Caco-2 (cell line): ENCODE measurements around the gene CTAGE1. TPM values are rescaled to one million over a fixed set of nuclear protein-coding genes. Genes with fewer than 3 reads are reported as not detected.

Source experiments
- BruUV-seq: library from RNA; stranded (reverse); fragments of 400-500 nt; replicated peaks from 2 replicates; lab custom pipeline; 2021; lab: Mats Ljungman, UMichigan
- CTCF ChIA-PET: fragments of 300-600 bp; sonication (Branson Sonifier 250); formaldehyde crosslinking; loops from one replicate; lab custom pipeline; 2022; ENCODE audit warnings: antibody characterized with exemption; lab: Charles Lee
- POLR2A ChIA-PET: fragments of 300-600 bp; sonication (Branson Sonifier 250); formaldehyde crosslinking; loops from one replicate; lab custom pipeline; 2022; ENCODE audit warnings: antibody characterized with exemption; lab: Charles Lee
- DNase-seq, 2 experiments: peaks; one replicate each; pipeline versions ENCODE4 v3.0.0 to v3.0.0-alpha.2; 2020 to 2022
- H3K27me3 ChIP-seq: replicated peaks from 2 replicates; pipeline ENCODE4 v1.6.0; 2011; ENCODE audit warnings: low read length; ENCODE audit not compliant: control insufficient read depth, insufficient read depth
- H3K36me3 ChIP-seq: 2 replicates; pipeline ENCODE4 v1.5.1; 2011; ENCODE audit warnings: low read length; ENCODE audit not compliant: control insufficient read depth, insufficient read depth
- H3K4me1 ChIP-seq: fragments of 250-450 bp; sonication (Bioruptor Pico); 2 replicates; pipeline ENCODE4 v1.5.1; 2020; ENCODE audit warnings: mild to moderate bottlenecking
- H3K4me3 ChIP-seq: 2 replicates; pipeline ENCODE4 v1.5.1; 2011; ENCODE audit warnings: low read depth, mild to moderate bottlenecking, control low read depth, low read length
- H3K9me3 ChIP-seq: fragments of 250-450 bp; sonication (Bioruptor Pico); 2 replicates; pipeline ENCODE4 v1.5.1; 2020; ENCODE audit warnings: mild to moderate bottlenecking, moderate library complexity
- H3K27ac Mint-ChIP-seq: one replicate; pipeline ENCODE4 v1.8.0; 2022; ENCODE audit warnings: mixed read lengths; ENCODE audit not compliant: unreplicated experiment
- H3K27me3 Mint-ChIP-seq: one replicate; pipeline ENCODE4 v1.8.0; 2022; ENCODE audit warnings: mixed read lengths; ENCODE audit not compliant: insufficient read depth, unreplicated experiment
- H3K36me3 Mint-ChIP-seq: one replicate; pipeline ENCODE4 v1.8.0; 2022; ENCODE audit warnings: mild to moderate bottlenecking, mixed read lengths; ENCODE audit not compliant: insufficient read depth, unreplicated experiment
- H3K4me1 Mint-ChIP-seq: one replicate; pipeline ENCODE4 v1.8.0; 2022; ENCODE audit warnings: low read depth, mixed read lengths; ENCODE audit not compliant: unreplicated experiment
- H3K4me3 Mint-ChIP-seq: one replicate; pipeline ENCODE4 v1.8.0; 2022; ENCODE audit warnings: mild to moderate bottlenecking, moderate library complexity, mixed read lengths; ENCODE audit not compliant: unreplicated experiment
- H3K9me3 Mint-ChIP-seq: one replicate; pipeline ENCODE4 v1.8.0; 2022; ENCODE audit warnings: mixed read lengths; ENCODE audit not compliant: unreplicated experiment
- intact Hi-C: fragments of 100-400 bp; cut with micrococcal nuclease; formaldehyde crosslinking; loops from one replicate; pipeline ENCODE4 v1.10.0; 2022; ENCODE audit not compliant: unreplicated experiment
- total RNA-seq: library from RNA; stranded (reverse); gene quantifications from 2 replicates; pipeline ENCODE4 v1.2.3, GENCODE V29; 2022
- TF ChIP-seq, protein P1 (sequence below), 2 experiments: fragments of 200-600 bp in 1 of 2; IDR thresholded peaks; 1 replicate in 1 of 2; 2 replicates in 1 of 2; pipeline versions ENCODE4 v1.5.1 to v1.8.0; 2011 to 2022; ENCODE audit warnings: antibody characterized with exemption in 1 of 2, control low read depth in 1 of 2, inconsistent platforms in 1 of 2, low read depth in 1 of 2, low read length in 1 of 2, mild to moderate bottlenecking in 1 of 2, moderate library complexity in 1 of 2; ENCODE audit not compliant: insufficient read depth in 1 of 2, severe bottlenecking in 1 of 2, unreplicated experiment in 1 of 2

CTAGE1 gene
- total RNA-seq, 1 experiment from 2014 or later = not detected

- Mint-ChIP-seq H3K36me3 (no peaks in the 10 kb centered on the region), H3K9me3 (no peaks in the 10 kb centered on the region), H3K27ac (no peak overlapping the region), H3K27me3 (no peaks in the 10 kb centered on the region), H3K4me3 (no peak overlapping the region), H3K4me1 (no peaks in the 10 kb centered on the region)
- Histone ChIP-seq H3K4me1 (peaks cover 5% of the 10 kb centered on the region), H3K4me3 (no peak overlapping the region), H3K36me3 (no peaks in the 10 kb centered on the region), H3K27me3 (no peaks in the 10 kb centered on the region), H3K9me3 (no peaks in the 10 kb centered on the region)
- POLR2A ChIA-PET = no interaction called here
- intact Hi-C loops = no loop called here
- DNase-seq = no peak
- CTCF ChIA-PET = no interaction called here
- no TSS peak for BruUV-seq
- TF ChIP-seq, protein P1, sequence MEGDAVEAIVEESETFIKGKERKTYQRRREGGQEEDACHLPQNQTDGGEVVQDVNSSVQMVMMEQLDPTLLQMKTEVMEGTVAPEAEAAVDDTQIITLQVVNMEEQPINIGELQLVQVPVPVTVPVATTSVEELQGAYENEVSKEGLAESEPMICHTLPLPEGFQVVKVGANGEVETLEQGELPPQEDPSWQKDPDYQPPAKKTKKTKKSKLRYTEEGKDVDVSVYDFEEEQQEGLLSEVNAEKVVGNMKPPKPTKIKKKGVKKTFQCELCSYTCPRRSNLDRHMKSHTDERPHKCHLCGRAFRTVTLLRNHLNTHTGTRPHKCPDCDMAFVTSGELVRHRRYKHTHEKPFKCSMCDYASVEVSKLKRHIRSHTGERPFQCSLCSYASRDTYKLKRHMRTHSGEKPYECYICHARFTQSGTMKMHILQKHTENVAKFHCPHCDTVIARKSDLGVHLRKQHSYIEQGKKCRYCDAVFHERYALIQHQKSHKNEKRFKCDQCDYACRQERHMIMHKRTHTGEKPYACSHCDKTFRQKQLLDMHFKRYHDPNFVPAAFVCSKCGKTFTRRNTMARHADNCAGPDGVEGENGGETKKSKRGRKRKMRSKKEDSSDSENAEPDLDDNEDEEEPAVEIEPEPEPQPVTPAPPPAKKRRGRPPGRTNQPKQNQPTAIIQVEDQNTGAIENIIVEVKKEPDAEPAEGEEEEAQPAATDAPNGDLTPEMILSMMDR (IDR thresholded peaks at IDR 0.05; ENCODE audit: insufficient read depth in 1 of 2, low read depth in 1 of 2, low read length in 1 of 2, severe bottlenecking in 1 of 2, unreplicated experiment in 1 of 2) = no peak
Measured at GRCh38 chr18:22391407-22392345, 26.0 kb downstream of the CTAGE1 start.

GRCh38 chr18:22387787-22388186, 29.9 kb downstream of the CTAGE1 start:
- TF ChIP-seq, protein P1 (IDR thresholded peaks at IDR 0.05; ENCODE audit: insufficient read depth in 1 of 2, low read depth in 1 of 2, low read length in 1 of 2, severe bottlenecking in 1 of 2, unreplicated experiment in 1 of 2) = no peak
- CTCF ChIA-PET = no interaction called here
- no TSS peak for BruUV-seq
- Mint-ChIP-seq H3K36me3 (no peaks in the 10 kb centered on the region), H3K4me1 (no peaks in the 10 kb centered on the region), H3K9me3 (no peaks in the 10 kb centered on the region), H3K27me3 (no peaks in the 10 kb centered on the region), H3K27ac (no peak overlapping the region), H3K4me3 (no peak overlapping the region)
- H3K27me3 ChIP-seq = no peaks in the 10 kb centered on the region
- POLR2A ChIA-PET = no interaction called here
- H3K9me3 ChIP-seq = no peaks in the 10 kb centered on the region
- H3K4me3 ChIP-seq = no peak overlapping the region
- no peak for DNase-seq
- H3K36me3 ChIP-seq = no peaks in the 10 kb centered on the region
- intact Hi-C loops = no loop called here
- peaks cover 5% of the 10 kb centered on the region for H3K4me1 ChIP-seq

- H3K4me1 Mint-ChIP-seq = no peaks in the 10 kb centered on the region
- intact Hi-C loops = no loop called here
Measured at GRCh38 chr18:22387364-22387763, 30.4 kb downstream of the CTAGE1 start.

More at GRCh38 chr18:22387364-22387763, 30.4 kb downstream of the CTAGE1 start:
- H3K9me3 ChIP-seq = no peaks in the 10 kb centered on the region
- peaks cover 5% of the 10 kb centered on the region for H3K4me1 ChIP-seq
- ChIA-PET CTCF (no interaction called here), POLR2A (no interaction called here)
- H3K4me3 ChIP-seq = no peak overlapping the region
- H3K27me3 Mint-ChIP-seq = no peaks in the 10 kb centered on the region
- H3K36me3 ChIP-seq = no peaks in the 10 kb centered on the region
- no peaks in the 10 kb centered on the region for H3K27me3 ChIP-seq
- no peaks in the 10 kb centered on the region for H3K9me3 Mint-ChIP-seq
- DNase-seq = no peak
- TF ChIP-seq, protein P1 (IDR thresholded peaks at IDR 0.05; ENCODE audit: insufficient read depth in 1 of 2, low read depth in 1 of 2, low read length in 1 of 2, severe bottlenecking in 1 of 2, unreplicated experiment in 1 of 2) = no peak
- no peaks in the 10 kb centered on the region for H3K36me3 Mint-ChIP-seq
- no peak overlapping the region for H3K4me3 Mint-ChIP-seq
- no peak overlapping the region for H3K27ac Mint-ChIP-seq
- no TSS peak for BruUV-seq
